B cell (primary cell): Measurements from ENCODE around the gene MAML2. TPM values are rescaled to one million over a fixed set of nuclear protein-coding genes. Genes with fewer than 3 reads are reported as not detected.

Experiments used
- ATAC-seq: fragments of 200-7000 bp; cut with Tn5 transposase; one replicate; pipeline ENCODE4 v1.10.0; 2021; ENCODE audit warnings: low read depth, mild to moderate bottlenecking, moderate number of reproducible peaks, moderate library complexity
- CTCF ChIA-PET: fragments of 350-600 bp; sonication (Branson Sonifier 250); formaldehyde crosslinking; loops from one replicate; lab custom pipeline; 2021; ENCODE audit warnings: antibody characterized with exemption, inconsistent platforms; lab: Charles Lee
- POLR2A ChIA-PET: fragments of 350-600 bp; sonication (Branson Sonifier 250); formaldehyde crosslinking; loops from one replicate; lab custom pipeline; 2021; ENCODE audit warnings: antibody characterized with exemption; lab: Charles Lee
- DNase-seq: peaks from one replicate; pipeline ENCODE4 v3.0.0; 2013
- H2AFZ ChIP-seq: 2 replicates; pipeline ENCODE4 v1.6.1; 2012; ENCODE audit warnings: mild to moderate bottlenecking, low read depth, low read length; ENCODE audit not compliant: insufficient read depth, poor library complexity, severe bottlenecking
- H3K27ac ChIP-seq, 2 donors: 1 replicate in 1 of 2; 2 replicates in 1 of 2; pipeline ENCODE4 v1.5.1; 2012 to 2013; ENCODE audit warnings: low read length in 2 of 2, mild to moderate bottlenecking in 2 of 2, moderate library complexity in 1 of 2
- H3K27me3 ChIP-seq, 4 experiments: fragments of 200-600 bp in 1 of 4; sonication (generic) in 1 of 4; replicated peaks in 1 of 4; 1 replicate in 2 of 4; 2 replicates in 2 of 4; pipeline versions ENCODE4 v1.6.1 to v1.7.0; 2013 to 2016; ENCODE audit warnings: low read length in 3 of 4, mild to moderate bottlenecking in 2 of 4, mixed read lengths in 1 of 4, moderate library complexity in 1 of 4; ENCODE audit not compliant: insufficient read depth in 4 of 4, control insufficient read depth in 3 of 4; ENCODE audit errors: control extremely low read depth in 1 of 4
- H3K36me3 ChIP-seq, 2 experiments: replicated peaks in 1 of 2; 1 replicate in 1 of 2; 2 replicates in 1 of 2; pipeline versions ENCODE4 v1.6.1 to v1.7.1; 2013; ENCODE audit warnings: low read length in 1 of 2; ENCODE audit not compliant: insufficient read depth in 2 of 2, control insufficient read depth in 1 of 2; ENCODE audit errors: control extremely low read depth in 1 of 2, extremely low read depth in 1 of 2
- H3K4me1 ChIP-seq, 2 donors: fragments of 200-600 bp in 1 of 2; sonication (generic) in 1 of 2; 1 replicate in 1 of 2; 2 replicates in 1 of 2; pipeline versions ENCODE4 v1.5.1 to v1.6.1; 2013 to 2017; ENCODE audit warnings: low read length in 2 of 2; ENCODE audit not compliant: control insufficient read depth in 2 of 2, insufficient read depth in 2 of 2
- H3K4me2 ChIP-seq: replicated peaks from 2 replicates; pipeline ENCODE3; 2012; ENCODE audit warnings: mild to moderate bottlenecking, low read depth, low read length; ENCODE audit not compliant: poor library complexity, severe bottlenecking
- H3K4me3 ChIP-seq, 5 experiments: fragments of 200-600 bp in 1 of 5; sonication (generic) in 1 of 5; 1 replicate in 3 of 5; 2 replicates in 2 of 5; pipeline versions ENCODE4 v1.5.1 to v1.7.0; 2011 to 2016; ENCODE audit warnings: low read length in 4 of 5, mild to moderate bottlenecking in 4 of 5, low read depth in 2 of 5, control low read depth in 1 of 5, moderate library complexity in 1 of 5; ENCODE audit not compliant: insufficient read depth in 1 of 5; ENCODE audit errors: control extremely low read depth in 1 of 5, extremely low read depth in 1 of 5
- H3K79me2 ChIP-seq: fragments of 200-600 bp; sonication (generic); one replicate; pipeline ENCODE4 v1.6.0; 2016; ENCODE audit warnings: low read length; ENCODE audit not compliant: control insufficient read depth, insufficient read depth
- H3K9ac ChIP-seq: fragments of 200-600 bp; sonication (generic); 2 replicates; pipeline ENCODE4 v1.6.1; 2017; ENCODE audit warnings: mild to moderate bottlenecking, low read length, moderate library complexity
- H3K9me3 ChIP-seq, 3 donors: one replicate each; pipeline versions ENCODE4 v1.6.1 to v1.7.1; 2013; ENCODE audit warnings: low read length in 2 of 3; ENCODE audit not compliant: control insufficient read depth in 2 of 3, insufficient read depth in 1 of 3; ENCODE audit errors: control extremely low read depth in 1 of 3
- H4K20me1 ChIP-seq: 2 replicates; pipeline ENCODE4 v1.6.0; 2012; ENCODE audit warnings: mild to moderate bottlenecking, low read length; ENCODE audit not compliant: insufficient read depth, control insufficient read depth, poor library complexity, severe bottlenecking
- H3K27ac Mint-ChIP-seq: one replicate; pipeline ENCODE4 v1.8.0; 2021; ENCODE audit warnings: mixed read lengths
- H3K27me3 Mint-ChIP-seq: one replicate; pipeline ENCODE4 v1.8.0; 2021; ENCODE audit warnings: mixed read lengths
- H3K4me1 Mint-ChIP-seq: one replicate; pipeline ENCODE4 v1.8.0; 2021; ENCODE audit warnings: mixed read lengths
- H3K4me3 Mint-ChIP-seq: one replicate; pipeline ENCODE4 v1.8.0; 2021; ENCODE audit warnings: mixed read lengths
- H3K9me3 Mint-ChIP-seq: one replicate; pipeline ENCODE4 v1.8.0; 2022; ENCODE audit warnings: mixed read lengths; ENCODE audit not compliant: insufficient read depth
- CTCF ChIP-seq: fragments of 200-600 bp; IDR thresholded peaks from one replicate; pipeline ENCODE4 v1.8.0; 2022; ENCODE audit warnings: antibody characterized with exemption, mild to moderate bottlenecking
- EZH2 ChIP-seq: IDR thresholded peaks from 2 replicates; pipeline ENCODE4 v1.6.1; 2012; ENCODE audit warnings: borderline replicate concordance, low read depth, mild to moderate bottlenecking, moderate library complexity, low read length; ENCODE audit not compliant: insufficient read depth, poor library complexity, severe bottlenecking
- WGBS: methylation state at CpG from one replicate; pipeline ENCODE4 v1.1.5; 2013; ENCODE audit warnings: missing lambda C conversion rate; ENCODE audit not compliant: insufficient coverage; 5-methylcytosine and 5-hydroxymethylcytosine counted together
- intact Hi-C: fragments of 100-400 bp; cut with micrococcal nuclease; formaldehyde crosslinking; loops from one replicate; pipeline ENCODE4 v1.10.0; 2022
- polyA plus RNA-seq: library from polyadenylated mRNA; depleted of rRNA; stranded (reverse); fragments of >200 nt; gene quantifications from 2 replicates; pipeline ENCODE4 v1.2.3, GENCODE V29; 2012
- total RNA-seq, 2 donors: library from RNA; stranded (reverse); fragments of 120-200 nt in 1 of 2; gene quantifications; 1 replicate in 1 of 2; 2 replicates in 1 of 2; pipeline versions ENCODE4 v1.2.3 to v1.2.4, GENCODE V29; 2013 to 2022

MAML2 gene
- total and polyA plus RNA-seq, 2 donors (not counting 1 experiment from before 2014, with no cell fraction given) = 10.7 to 26.4 TPM

DNA sequence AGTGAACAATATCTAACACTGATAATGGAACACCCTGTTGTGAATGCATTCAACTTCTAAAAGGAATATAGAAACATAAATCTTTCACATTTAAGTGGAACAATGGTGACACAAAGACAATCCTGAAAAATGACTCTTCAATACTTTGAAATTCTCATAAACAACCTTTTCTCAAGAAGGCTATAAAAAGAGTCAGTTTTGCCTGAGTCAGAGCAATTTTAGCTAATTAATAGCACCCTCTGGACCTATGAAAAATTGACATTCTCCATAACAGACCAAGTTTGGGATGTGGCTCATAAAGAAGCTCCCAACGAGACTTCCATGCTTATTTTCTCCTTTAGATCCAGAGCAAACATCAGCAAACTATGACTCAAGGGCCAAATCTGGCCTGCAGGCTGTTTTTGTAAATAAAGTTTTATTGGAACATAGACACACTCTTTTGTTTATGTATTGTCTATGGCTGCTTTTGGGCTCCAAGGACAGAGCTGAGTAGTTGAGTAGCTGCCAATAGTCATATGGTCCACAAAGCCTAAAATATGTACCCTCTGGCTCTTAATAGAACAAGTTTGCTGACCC is 108.0 kb downstream of the MAML2 start:
- H3K9ac ChIP-seq = no peak overlapping the region
- ATAC-seq (no peak), DNase-seq (no peak)
- H3K27ac ChIP-seq = no peak overlapping the region
- peaks cover 13 to 21% of the 10 kb centered on the region in 2 donors for H3K4me1 ChIP-seq
- peaks cover 29% of the 10 kb centered on the region for H3K4me1 Mint-ChIP-seq
- H3K79me2 ChIP-seq = peaks cover 30% of the 10 kb centered on the region
- H2AFZ ChIP-seq = no peak overlapping the region
- H3K27me3 Mint-ChIP-seq = no peaks in the 10 kb centered on the region
- no CpG with 5 or more reads among the region's 1 CpG for WGBS
- H3K4me3 Mint-ChIP-seq = no peak overlapping the region
- ChIA-PET CTCF (interaction anchor here (0.7 to 5.9 kb wide), 3 partner anchors 37 to 180 kb away, joined by 3 to 37 read pairs (median 4); partner anchors contain the start of gene MAML2), POLR2A (no interaction called here)
- no peaks in the 10 kb centered on the region for H4K20me1 ChIP-seq
- peaks cover 0 to 3% (median 0%) of the 10 kb centered on the region in 3 donors for H3K9me3 ChIP-seq
- H3K27me3 ChIP-seq = no peaks in the 10 kb centered on the region
- no peak overlapping the region for H3K4me3 ChIP-seq
- no peak for TF ChIP-seq CTCF
- no peak for TF ChIP-seq EZH2
- no peaks in the 10 kb centered on the region for H3K36me3 ChIP-seq
- intact Hi-C loops = loop anchor here (2.0 kb wide), 1 partner anchor 14 kb away; no protein-coding TSS in a partner anchor
- H3K9me3 Mint-ChIP-seq = no peaks in the 10 kb centered on the region
- no peak overlapping the region for H3K27ac Mint-ChIP-seq
- no peak overlapping the region for H3K4me2 ChIP-seq

- no peak overlapping the region for H2AFZ ChIP-seq
- no peak overlapping the region for H3K27ac ChIP-seq
- peaks cover 0 to 3% (median 0%) of the 10 kb centered on the region in 3 donors for H3K9me3 ChIP-seq
- H3K4me1 ChIP-seq = peaks cover 15 to 25% of the 10 kb centered on the region in 2 donors
- Mint-ChIP-seq H3K4me1 (peaks cover 42% of the 10 kb centered on the region), H3K4me3 (no peak overlapping the region), H3K27ac (no peak overlapping the region), H3K9me3 (no peaks in the 10 kb centered on the region), H3K27me3 (no peaks in the 10 kb centered on the region)
- TF ChIP-seq EZH2 (no peak), CTCF (no peak)
- ATAC-seq = no peak
- H3K27me3 ChIP-seq = no peaks in the 10 kb centered on the region
- CTCF ChIA-PET = interaction anchor here (0.6 kb wide), 1 partner anchor 31 kb away, joined by 3 read pairs; no protein-coding TSS in a partner anchor
- H3K9ac ChIP-seq = no peak overlapping the region
- H3K36me3 ChIP-seq = no peaks in the 10 kb centered on the region
- no peak overlapping the region for H3K4me3 ChIP-seq
- H3K79me2 ChIP-seq = peaks cover 48% of the 10 kb centered on the region
- no peaks in the 10 kb centered on the region for H4K20me1 ChIP-seq
- WGBS = 100% methylated on average over 1 of the region's 6 CpGs
- no peak overlapping the region for H3K4me2 ChIP-seq
- intact Hi-C loops = no loop called here
- no peak for DNase-seq
- POLR2A ChIA-PET = interaction anchor here (0.7 kb wide), 1 partner anchor 11 kb away, joined by 5 read pairs; no protein-coding TSS in a partner anchor
Observed at GRCh38 chr11:96232132-96232531, 110.9 kb downstream of the MAML2 start.
